ENCODE results near the gene NSMCE3. TPM values are rescaled to one million over a fixed set of nuclear protein-coding genes. Genes with fewer than 3 reads are reported as not detected.
A peak's percentile ranks its signal among the peaks of the same experiment; 100 is the strongest.
"Not testable (repeated sequence)": the region's sequence is repeated elsewhere in the genome, so short reads cannot be mapped to it uniquely, and the experiment has no call there.

Gene NSMCE3
- polyA plus RNA-seq, 1 donor from 2014 or later: 15.1 TPM

DNA sequence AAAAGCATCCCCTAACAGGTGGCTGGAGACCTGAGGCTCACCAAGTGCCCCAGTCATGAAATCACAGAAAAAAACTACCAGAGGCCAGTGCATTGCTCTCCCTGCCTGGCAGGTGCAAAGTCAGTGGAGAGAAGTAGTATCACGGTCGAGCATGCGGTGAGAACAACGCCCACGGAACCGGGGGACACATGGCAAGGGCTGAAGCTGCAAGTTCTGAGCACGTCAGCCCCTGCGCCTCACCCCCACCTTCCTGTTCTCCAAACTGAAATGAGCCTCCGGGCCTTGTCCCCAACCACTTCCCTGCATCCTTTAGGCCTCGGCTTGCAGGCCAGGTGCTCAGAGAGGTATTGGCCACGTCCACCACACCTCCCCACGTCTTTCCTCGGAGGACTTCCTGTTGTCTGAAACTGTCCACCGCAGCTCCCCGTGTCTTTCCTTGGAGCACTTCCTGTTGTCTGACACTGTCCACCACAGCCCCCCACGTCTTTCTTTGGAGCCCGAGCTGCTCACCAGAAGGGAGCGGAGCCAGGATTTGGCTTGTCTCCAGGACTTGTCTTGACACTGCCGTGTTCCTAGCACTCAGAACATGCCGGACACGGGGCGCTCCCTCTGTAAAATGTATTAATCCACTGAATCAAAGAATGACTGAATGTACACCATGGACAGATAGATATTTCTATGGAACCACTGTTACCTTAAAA lies 43.9 kb downstream of the NSMCE3 start:
- Histone ChIP-seq H3K9me3 (ENCODE audit: low read length) (no peaks in the 10 kb centered on the region), H4K20me1 (ENCODE audit: insufficient read depth) (no peaks in the 10 kb centered on the region), H3K9me2 (ENCODE audit: insufficient read depth, low read length) (no peaks in the 10 kb centered on the region), H3F3A (ENCODE audit: insufficient read depth, low read length, poor library complexity, severe bottlenecking) (no peaks in the 10 kb centered on the region), H3K9ac (ENCODE audit: low read length) (no peak overlapping the region), H3K4me2 (ENCODE audit: low read length) (no peak overlapping the region), H2AFZ (ENCODE audit: low read depth, low read length) (no peak overlapping the region), H3K79me2 (replicated peaks; ENCODE audit: insufficient read depth, low read length) (no peaks in the 10 kb centered on the region), H3K27me3 (ENCODE audit: insufficient read depth, low read depth, low read length) (no peaks in the 10 kb centered on the region), H3K4me3 (ENCODE audit: low read length) (no peak overlapping the region), H3K27ac (ENCODE audit: low read length) (peak overlapping the region; percentile 75), H3K36me3 (ENCODE audit: insufficient read depth, low read length) (no peaks in the 10 kb centered on the region)
- TF ChIP-seq MXI1 (conservative IDR thresholded peaks at IDR 0.05; ENCODE audit: poor library complexity, severe bottlenecking) (no peak), POLR2AphosphoS5 (IDR thresholded peaks at IDR 0.05) (no peak), EP300 (conservative IDR thresholded peaks at IDR 0.05; ENCODE audit: poor library complexity, severe bottlenecking) (no peak), EZH2 (IDR thresholded peaks at IDR 0.05; ENCODE audit: borderline replicate concordance, insufficient read depth, low read length, poor library complexity, severe bottlenecking) (no peak), RAD21 (conservative IDR thresholded peaks at IDR 0.05) (no peak)

DNA sequence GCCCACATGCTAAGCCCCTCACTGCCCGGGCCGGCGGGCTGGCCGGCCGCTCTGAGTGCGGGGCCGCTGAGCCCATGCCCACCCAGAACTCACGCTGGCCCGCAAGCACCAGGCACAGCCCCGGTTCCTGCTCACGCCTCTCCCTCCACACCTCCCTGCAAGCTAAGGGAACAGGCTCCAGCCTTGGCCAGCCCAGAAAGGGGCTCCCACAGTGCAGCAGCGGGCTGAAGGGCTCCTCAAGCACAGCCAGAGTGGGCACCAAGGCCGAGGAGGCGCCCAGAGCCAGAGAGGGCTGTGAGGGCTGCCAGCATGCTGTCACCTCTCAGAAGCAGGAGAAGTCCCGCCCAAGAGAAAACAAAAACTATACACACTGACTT lies 44.6 kb downstream of the NSMCE3 start:
- H3K27me3 ChIP-seq (ENCODE audit: insufficient read depth, low read depth, low read length); H3K9ac ChIP-seq (ENCODE audit: low read length); H4K20me1 ChIP-seq (ENCODE audit: insufficient read depth); H3F3A ChIP-seq (ENCODE audit: insufficient read depth, low read length, poor library complexity, severe bottlenecking); H2AFZ ChIP-seq (ENCODE audit: low read depth, low read length); H3K9me3 ChIP-seq (ENCODE audit: low read length); H3K36me3 ChIP-seq (ENCODE audit: insufficient read depth, low read length); H3K4me2 ChIP-seq (ENCODE audit: low read length); H3K27ac ChIP-seq (ENCODE audit: low read length); H3K4me3 ChIP-seq (ENCODE audit: low read length); H3K9me2 ChIP-seq (ENCODE audit: insufficient read depth, low read length); H3K79me2 ChIP-seq (replicated peaks; ENCODE audit: insufficient read depth, low read length): not testable (repeated sequence)

DNA sequence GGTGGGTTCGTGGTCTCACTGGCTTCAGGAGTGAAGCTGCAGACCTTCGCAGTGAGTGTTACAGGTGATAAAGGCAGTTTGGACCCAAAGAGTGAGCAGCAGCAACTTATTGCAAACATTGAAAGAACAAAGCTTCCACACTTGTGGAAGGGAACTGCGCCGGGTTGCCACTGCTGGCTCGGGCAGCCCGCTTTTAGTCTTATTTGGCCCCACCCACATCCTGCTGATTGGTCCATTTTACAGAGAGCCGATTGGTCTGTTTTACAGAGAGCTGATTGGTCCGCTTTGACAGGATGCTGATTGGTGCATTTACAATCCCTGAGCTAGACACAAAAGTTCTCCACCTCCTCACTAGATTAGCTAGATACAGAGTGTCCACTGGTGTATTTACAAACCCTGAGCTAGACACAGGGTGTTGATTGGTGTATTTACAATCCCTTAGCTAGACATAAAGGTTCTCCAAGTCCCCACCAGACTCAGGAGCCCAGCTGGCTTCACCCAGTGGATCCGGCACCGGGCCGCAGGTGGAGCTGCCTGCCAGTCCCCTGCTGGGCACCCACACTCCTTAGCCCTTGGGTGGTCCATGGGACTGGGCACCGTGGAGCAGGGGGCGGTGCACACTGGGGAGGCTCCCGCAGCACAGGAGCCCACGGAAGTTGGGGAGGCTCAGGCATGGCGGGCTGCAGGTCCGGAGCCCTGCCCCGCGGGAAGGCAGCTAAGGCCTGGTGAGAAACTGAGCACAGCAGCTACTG lies 45.2 kb downstream of the NSMCE3 start:
- H4K20me1 ChIP-seq (ENCODE audit: insufficient read depth); H3K9me3 ChIP-seq (ENCODE audit: low read length); H3K4me2 ChIP-seq (ENCODE audit: low read length); H3K79me2 ChIP-seq (replicated peaks; ENCODE audit: insufficient read depth, low read length); H3K27ac ChIP-seq (ENCODE audit: low read length); H3K4me3 ChIP-seq (ENCODE audit: low read length); H3F3A ChIP-seq (ENCODE audit: insufficient read depth, low read length, poor library complexity, severe bottlenecking); H3K9me2 ChIP-seq (ENCODE audit: insufficient read depth, low read length); H2AFZ ChIP-seq (ENCODE audit: low read depth, low read length); H3K36me3 ChIP-seq (ENCODE audit: insufficient read depth, low read length); H3K27me3 ChIP-seq (ENCODE audit: insufficient read depth, low read depth, low read length); H3K9ac ChIP-seq (ENCODE audit: low read length): not testable (repeated sequence)

DNA sequence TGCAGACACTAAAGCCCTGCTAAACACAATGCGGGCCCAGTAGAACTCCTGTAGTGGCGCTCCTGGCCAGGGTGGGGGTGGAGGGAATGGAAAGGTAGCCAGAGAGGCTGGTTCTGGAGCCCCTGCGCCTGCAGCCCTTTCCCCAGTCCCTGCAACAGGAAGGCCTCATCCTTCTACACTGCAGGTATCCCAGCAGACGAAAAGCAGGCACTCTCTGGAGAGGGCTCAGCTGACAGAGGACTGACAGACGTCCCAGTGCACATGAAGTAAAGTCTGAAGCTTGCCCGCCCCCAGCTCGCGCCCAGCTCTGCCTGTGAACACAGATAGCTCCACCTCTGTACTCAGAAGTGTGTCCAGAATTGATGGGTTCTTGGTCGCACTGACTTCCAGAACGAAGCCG lies 46.0 kb downstream of the NSMCE3 start:
- H3F3A ChIP-seq (ENCODE audit: insufficient read depth, low read length, poor library complexity, severe bottlenecking): no peaks in the 10 kb centered on the region
- no peaks in the 10 kb centered on the region for H3K9me2 ChIP-seq (ENCODE audit: insufficient read depth, low read length)
- no peaks in the 10 kb centered on the region for H3K9me3 ChIP-seq (ENCODE audit: low read length)
- H3K9ac ChIP-seq (ENCODE audit: low read length): no peak overlapping the region
- no peak overlapping the region for H3K4me3 ChIP-seq (ENCODE audit: low read length)
- H3K79me2 ChIP-seq (replicated peaks; ENCODE audit: insufficient read depth, low read length): no peaks in the 10 kb centered on the region
- no peaks in the 10 kb centered on the region for H3K27me3 ChIP-seq (ENCODE audit: insufficient read depth, low read depth, low read length)
- no peaks in the 10 kb centered on the region for H4K20me1 ChIP-seq (ENCODE audit: insufficient read depth)
- no peaks in the 10 kb centered on the region for H3K36me3 ChIP-seq (ENCODE audit: insufficient read depth, low read length)
- no peak overlapping the region for H3K4me2 ChIP-seq (ENCODE audit: low read length)
- no peak overlapping the region for H2AFZ ChIP-seq (ENCODE audit: low read depth, low read length)
- H3K27ac ChIP-seq (ENCODE audit: low read length): no peak overlapping the region
- no peak for TF ChIP-seq EZH2 (IDR thresholded peaks at IDR 0.05; ENCODE audit: borderline replicate concordance, insufficient read depth, low read length, poor library complexity, severe bottlenecking)
